K562 (cell line): Measurements from ENCODE around the gene GAL3ST2. TPM values are rescaled to one million over a fixed set of nuclear protein-coding genes. Genes with fewer than 3 reads are reported as not detected.

ENCODE experiments used
- ATAC-seq: fragments of 200-7000 bp; cut with Tn5 transposase; 3 replicates; pipeline ENCODE4 v1.9.1; 2020; ENCODE audit warnings: moderate library complexity
- BruUV-seq: library from RNA; stranded (reverse); fragments of 400-500 nt; replicated peaks from 2 replicates; lab custom pipeline; 2021; lab: Mats Ljungman, UMichigan
- CTCF ChIA-PET: fragments of 300-600 bp; formaldehyde crosslinking; extraction: SDS; loops from one replicate; lab custom pipeline; 2021; ENCODE audit warnings: low intra/inter-chr PET ratio; lab: Yijun Ruan, JAX
- POLR2A ChIA-PET: fragments of 300-600, 350-650 bp; sonication (Branson Sonifier 250); formaldehyde crosslinking; extraction: SDS; loops from one replicate; lab custom pipeline; 2021; ENCODE audit warnings: antibody characterized with exemption, inconsistent platforms; lab: Yijun Ruan, JAX
- DNase-seq, 4 experiments: peaks; one replicate each; pipeline versions ENCODE4 v3.0.0 to v3.0.0-alpha.2; 2011 to 2018; ENCODE audit warnings: low spot score in 3 of 4, mixed read lengths in 3 of 4; ENCODE audit errors: extremely low read depth in 1 of 4
- FAIRE-seq: peaks from 2 replicates; lab custom pipeline; 2011; peaks lifted over from hg19 to GRCh38; lab: Jason Lieb, UNC
- H2AFZ ChIP-seq: 2 replicates; pipeline ENCODE4 v1.6.0; 2011; ENCODE audit warnings: low read depth, low read length, control low read depth, inconsistent platforms
- H3K27ac ChIP-seq: fragments of 200-600 bp; 3 replicates; pipeline ENCODE4 v1.8.0; 2011; ENCODE audit warnings: low read depth, mild to moderate bottlenecking, control low read depth, inconsistent platforms, low read length, moderate library complexity, mixed read lengths; ENCODE audit errors: extremely low read depth
- H3K27me3 ChIP-seq, 2 experiments: fragments of 300-600 bp in 1 of 2; 2 replicates in 1 of 2; 3 replicates in 1 of 2; pipeline versions ENCODE4 v1.6.0 to v1.8.0; 2011; ENCODE audit warnings: inconsistent platforms in 2 of 2, low read length in 2 of 2, mild to moderate bottlenecking in 1 of 2, mixed read lengths in 1 of 2, moderate library complexity in 1 of 2; ENCODE audit not compliant: control insufficient read depth in 2 of 2, insufficient read depth in 2 of 2
- H3K36me3 ChIP-seq: fragments of 300-600 bp; 3 replicates; pipeline ENCODE4 v1.8.0; 2011; ENCODE audit warnings: mild to moderate bottlenecking, low read length, inconsistent platforms; ENCODE audit not compliant: control insufficient read depth, insufficient read depth
- H3K4me1 ChIP-seq, 2 experiments: fragments of 200-600 bp in 1 of 2; replicated peaks in 1 of 2; 2 replicates in 1 of 2; 3 replicates in 1 of 2; pipeline versions ENCODE4 v1.5.1 to v1.8.0; 2011; ENCODE audit warnings: inconsistent platforms in 2 of 2, low read length in 2 of 2, mild to moderate bottlenecking in 1 of 2, mixed read lengths in 1 of 2, moderate library complexity in 1 of 2; ENCODE audit not compliant: control insufficient read depth in 2 of 2, insufficient read depth in 2 of 2
- H3K4me2 ChIP-seq: 2 replicates; pipeline ENCODE4 v1.6.1; 2011; ENCODE audit warnings: low read length, control low read depth, inconsistent platforms, mixed read lengths; ENCODE audit not compliant: insufficient read depth
- H3K4me3 ChIP-seq: fragments of 200-600 bp; sonication (generic), shearing (Covaris generic); 2 replicates; pipeline ENCODE4 v1.5.1; 2016; ENCODE audit warnings: control low read depth, inconsistent platforms
- H3K79me2 ChIP-seq: fragments of 200-600 bp; 3 replicates; pipeline ENCODE4 v1.8.0; 2011; ENCODE audit warnings: low read length, inconsistent platforms; ENCODE audit not compliant: control insufficient read depth, insufficient read depth
- H3K9ac ChIP-seq, 2 experiments: 2 replicates each; pipeline versions ENCODE4 v1.6.0 to v1.6.1; 2011; ENCODE audit warnings: low read depth in 2 of 2, low read length in 2 of 2, control low read depth in 1 of 2, inconsistent platforms in 1 of 2, mild to moderate bottlenecking in 1 of 2, mixed read lengths in 1 of 2; ENCODE audit not compliant: insufficient read depth in 1 of 2
- H3K9me1 ChIP-seq: one replicate; pipeline ENCODE4 v1.6.0; 2011; ENCODE audit warnings: inconsistent platforms, mild to moderate bottlenecking, low read length, moderate library complexity; ENCODE audit not compliant: control insufficient read depth, insufficient read depth
- H3K9me3 ChIP-seq: replicated peaks from 2 replicates; pipeline ENCODE4 v1.5.1; 2011; ENCODE audit warnings: low read depth, low read length, inconsistent platforms; ENCODE audit not compliant: control insufficient read depth, insufficient read depth
- H4K20me1 ChIP-seq: replicated peaks from 2 replicates; pipeline ENCODE4 v1.6.1; 2011; ENCODE audit warnings: low read length, inconsistent platforms, mixed read lengths; ENCODE audit not compliant: control insufficient read depth, insufficient read depth
- C11orf30 ChIP-seq: fragments of 450-650 bp; IDR thresholded peaks from 2 replicates; pipeline ENCODE4 v1.6.1; 2016; ENCODE audit warnings: low read depth, mild to moderate bottlenecking
- CHD2 ChIP-seq: IDR thresholded peaks from 2 replicates; pipeline ENCODE4 v1.6.1; 2011; ENCODE audit warnings: low read depth, low read length
- NR2C2 ChIP-seq, 2 experiments: fragments of 200-800 bp in 1 of 2; sonication (Bioruptor generic) in 1 of 2; sonication (generic) in 1 of 2; formaldehyde crosslinking in 1 of 2; IDR thresholded peaks; 2 replicates each; pipeline versions ENCODE4 v1.6.1 to v1.8.0; 2016 to 2022; ENCODE audit warnings: mild to moderate bottlenecking in 1 of 2, missing compliant biosample characterization in 1 of 2, missing genetic modification characterization in 1 of 2, missing genetic modification reagents in 1 of 2
- RBM17 ChIP-seq: fragments of 200-400 bp; formaldehyde crosslinking; IDR thresholded peaks from 2 replicates; pipeline ENCODE4 v1.6.1; 2017; ENCODE audit warnings: low read depth, mild to moderate bottlenecking, low read length, borderline replicate concordance
- ZNF224 ChIP-seq: sonication (generic); formaldehyde crosslinking; IDR thresholded peaks from 2 replicates; pipeline ENCODE4 v1.8.0; 2022; ENCODE audit warnings: mild to moderate bottlenecking, missing genetic modification reagents
- ZNF316 ChIP-seq: fragments of 450-650 bp; IDR thresholded peaks from 2 replicates; pipeline ENCODE4 v1.6.1; 2016
- ZNF75A ChIP-seq: fragments of 450-650 bp; formaldehyde crosslinking; IDR thresholded peaks from 2 replicates; pipeline ENCODE4 v1.4.0; 2020; ENCODE audit warnings: mild to moderate bottlenecking
- WGBS: fragments of 100-300 bp; shearing (Covaris generic); methylation state at CpG from one replicate; pipeline ENCODE4 v1.1.6; 2016; ENCODE audit warnings: low coverage, mixed read lengths; ENCODE audit not compliant: insufficient coverage; ENCODE audit errors: missing lambda C conversion rate; 5-methylcytosine and 5-hydroxymethylcytosine counted together
- in situ Hi-C: fragments of 300-500 bp; cut with MboI; formaldehyde crosslinking; loops from 4 replicates; pipeline ENCODE4 v1.15.0; 2018; ENCODE audit warnings: inconsistent platforms, mixed read lengths
- intact Hi-C: fragments of 100-400 bp; cut with micrococcal nuclease; formaldehyde crosslinking; loops from 2 replicates; pipeline ENCODE4 v1.14.2; 2022
- polyA plus RNA-seq, 8 experiments: library from polyadenylated mRNA; depleted of rRNA in 4 of 8; stranded (reverse) in 5 of 8; unstranded in 3 of 8; fragments of >200 nt; fragmentation: Nextera tagmentation in 2 of 8; fragmentation: Illumina TruSeq in 1 of 8; extraction: Ambion mirVana in 2 of 8; extraction: Trizol in 1 of 8; gene quantifications; 2 replicates each; pipeline versions ENCODE4 v1.2.1 to v1.2.3, GENCODE V29; 2011 to 2014; ENCODE audit warnings: inconsistent platforms in 1 of 8, missing spikeins in 1 of 8
- total RNA-seq, 7 experiments: library from RNA; depleted of rRNA in 6 of 7; stranded (reverse); fragments of >200 nt in 6 of 7; fragmentation: Illumina TruSeq in 2 of 7; extraction: Trizol in 2 of 7; gene quantifications; 2 replicates each; pipeline versions ENCODE4 v1.2.1 to v1.2.3, GENCODE V29; 2011 to 2021; ENCODE audit warnings: low replicate concordance in 1 of 7

The GAL3ST2 gene
- total and polyA plus RNA-seq, 9 of the 15 experiments (the other 6 are each of a cell fraction or from before 2014, with no cell fraction given): 0.42 TPM; not detected in 8

GRCh38 chr2:241759067-241759807, 17.4 kb upstream of the GAL3ST2 start:
- H3K4me3 ChIP-seq: no peak overlapping the region
- no peaks in the 10 kb centered on the region for H3K9me3 ChIP-seq
- no peak for FAIRE-seq
- intact Hi-C loops: no loop called here
- no peaks in the 10 kb centered on the region for H3K9me1 ChIP-seq
- CTCF ChIA-PET: interaction anchor here (0.6 kb wide), 1 partner anchor 1329 kb away, joined by 3 read pairs; no protein-coding TSS in a partner anchor
- no peaks in the 10 kb centered on the region for H4K20me1 ChIP-seq
- no peak for TF ChIP-seq RBM17
- TF ChIP-seq ZNF224: no peak
- no peak for TF ChIP-seq NR2C2 (CRISPR knock-in tag; IDR thresholded peaks at IDR 0.05)
- TF ChIP-seq NR2C2 (tag; IDR thresholded peaks at IDR 0.05): no peak
- no peak for TF ChIP-seq ZNF75A (CRISPR knock-in tag)
- peak; percentile 25; the same call in 1 of the 2 replicates for TF ChIP-seq ZNF316
- TF ChIP-seq C11orf30: peak; percentile 41; the same call in 1 of the 2 replicates
- no peak for TF ChIP-seq CHD2
- H3K9ac ChIP-seq: no peak overlapping the region
- BruUV-seq: no TSS peak
- no peaks in the 10 kb centered on the region for H3K79me2 ChIP-seq
- DNase-seq: no peak
- H3K4me1 ChIP-seq: peaks cover 13 to 14% of the 10 kb centered on the region in 2 experiments
- WGBS: 82% methylated on average over 20 of the region's 20 CpGs
- H3K36me3 ChIP-seq: peaks cover 54% of the 10 kb centered on the region; the same call in 2 of the 3 replicates
- in situ Hi-C loops: no loop called here
- no peak overlapping the region for H2AFZ ChIP-seq
- POLR2A ChIA-PET: no interaction called here
- no peak overlapping the region for H3K4me2 ChIP-seq
- no peak overlapping the region for H3K27ac ChIP-seq
- no peak for ATAC-seq
- no peaks in the 10 kb centered on the region for H3K27me3 ChIP-seq
